HEK293 (cell line): Measurements from ENCODE around the gene CDK16.

ENCODE experiments used
- CTCF ChIA-PET: fragments of 350-600 bp; formaldehyde crosslinking; extraction: SDS; loops from one replicate; lab custom pipeline; 2021; ENCODE audit warnings: antibody characterized with exemption; lab: Yijun Ruan, JAX
- POLR2A ChIA-PET: fragments of 300-600 bp; formaldehyde crosslinking; extraction: SDS; loops from one replicate; lab custom pipeline; 2020; ENCODE audit warnings: antibody characterized with exemption, inconsistent platforms; lab: Yijun Ruan, JAX
- H3K27ac ChIP-seq: fragments of 200-500 bp; sonication (Bioruptor generic); 2 replicates; pipeline ENCODE4 v1.5.1; 2014; ENCODE audit warnings: low read depth, low read length, control low read depth, inconsistent platforms; ENCODE audit errors: extremely low read depth
- H3K36me3 ChIP-seq, 2 experiments: fragments of 200-500 bp in 1 of 2; sonication (Bioruptor generic) in 1 of 2; 1 replicate in 1 of 2; 2 replicates in 1 of 2; pipeline ENCODE4 v1.5.1; 2014 to 2017; ENCODE audit warnings: inconsistent platforms in 2 of 2, low read length in 2 of 2; ENCODE audit not compliant: control insufficient read depth in 2 of 2, insufficient read depth in 1 of 2
- H3K4me1 ChIP-seq: fragments of 200-500 bp; sonication (Bioruptor generic); 2 replicates; pipeline ENCODE4 v1.5.1; 2014; ENCODE audit warnings: mild to moderate bottlenecking, low read length, inconsistent platforms; ENCODE audit not compliant: control insufficient read depth, insufficient read depth
- H3K4me3 ChIP-seq: 2 replicates; pipeline ENCODE4 v1.5.1; 2011; ENCODE audit warnings: low read depth, mild to moderate bottlenecking, control low read depth, low read length, moderate library complexity
- H3K9me3 ChIP-seq: fragments of 200-500 bp; sonication (Bioruptor generic); 2 replicates; pipeline ENCODE4 v1.5.1; 2014; ENCODE audit warnings: low read depth, low read length, inconsistent platforms; ENCODE audit not compliant: control insufficient read depth, insufficient read depth
- KLF1 ChIP-seq: fragments of 450-650 bp; formaldehyde crosslinking; IDR thresholded peaks from 2 replicates; pipeline ENCODE4 v1.5.1; 2016; ENCODE audit warnings: missing biosample characterization, missing genetic modification characterization
- ZBTB48 ChIP-seq: fragments of 450-650 bp; formaldehyde crosslinking; IDR thresholded peaks from 2 replicates; pipeline ENCODE4 v1.5.1; 2016; ENCODE audit warnings: missing biosample characterization, missing genetic modification characterization
- ZBTB6 ChIP-seq: fragments of 450-650 bp; formaldehyde crosslinking; IDR thresholded peaks from 2 replicates; pipeline ENCODE4 v1.5.1; 2017; ENCODE audit warnings: missing biosample characterization, missing genetic modification characterization
- ZNF112 ChIP-seq: fragments of 450-650 bp; formaldehyde crosslinking; IDR thresholded peaks from 2 replicates; pipeline ENCODE4 v1.5.0; 2017; ENCODE audit warnings: missing biosample characterization, missing genetic modification characterization
- ZNF175 ChIP-seq: fragments of 450-650 bp; formaldehyde crosslinking; IDR thresholded peaks from 2 replicates; pipeline ENCODE4 v1.5.1; 2016; ENCODE audit warnings: missing biosample characterization, missing genetic modification characterization
- ZNF335 ChIP-seq: fragments of 450-650 bp; formaldehyde crosslinking; conservative IDR thresholded peaks from 2 replicates; pipeline ENCODE4 v1.5.1; 2016; ENCODE audit warnings: missing biosample characterization, missing genetic modification characterization
- ZNF391 ChIP-seq: fragments of 450-650 bp; formaldehyde crosslinking; IDR thresholded peaks from 2 replicates; pipeline ENCODE4 v1.5.1; 2016; ENCODE audit warnings: low read depth, missing biosample characterization, missing genetic modification characterization, borderline replicate concordance
- ZNF600 ChIP-seq: fragments of 450-650 bp; formaldehyde crosslinking; IDR thresholded peaks from 2 replicates; pipeline ENCODE4 v1.5.1; 2016; ENCODE audit warnings: missing biosample characterization, missing genetic modification characterization
- ZSCAN16 ChIP-seq: fragments of 450-650 bp; formaldehyde crosslinking; IDR thresholded peaks from 2 replicates; pipeline ENCODE4 v1.5.1; 2016; ENCODE audit warnings: missing biosample characterization, missing genetic modification characterization
- TF ChIP-seq, protein P1 (sequence below): fragments of 450-650 bp; formaldehyde crosslinking; IDR thresholded peaks from 2 replicates; pipeline ENCODE4 v1.5.1; 2016; ENCODE audit warnings: missing biosample characterization, missing genetic modification characterization
- TF ChIP-seq, protein P2 (sequence below): fragments of 450-650 bp; formaldehyde crosslinking; IDR thresholded peaks from 2 replicates; pipeline ENCODE4 v1.5.1; 2016; ENCODE audit warnings: missing biosample characterization, missing genetic modification characterization

CDK16 gene

GRCh38 chrX:47210661-47211425, 7.6 kb upstream of the CDK16 start:
- peaks cover 93 to 100% of the 10 kb centered on the region in 2 experiments for H3K36me3 ChIP-seq
- no peak for TF ChIP-seq ZNF600 (tag by site-specific recombination)
- TF ChIP-seq ZSCAN16, result no peak
- TF ChIP-seq ZBTB48, result no peak
- TF ChIP-seq, protein P1, sequence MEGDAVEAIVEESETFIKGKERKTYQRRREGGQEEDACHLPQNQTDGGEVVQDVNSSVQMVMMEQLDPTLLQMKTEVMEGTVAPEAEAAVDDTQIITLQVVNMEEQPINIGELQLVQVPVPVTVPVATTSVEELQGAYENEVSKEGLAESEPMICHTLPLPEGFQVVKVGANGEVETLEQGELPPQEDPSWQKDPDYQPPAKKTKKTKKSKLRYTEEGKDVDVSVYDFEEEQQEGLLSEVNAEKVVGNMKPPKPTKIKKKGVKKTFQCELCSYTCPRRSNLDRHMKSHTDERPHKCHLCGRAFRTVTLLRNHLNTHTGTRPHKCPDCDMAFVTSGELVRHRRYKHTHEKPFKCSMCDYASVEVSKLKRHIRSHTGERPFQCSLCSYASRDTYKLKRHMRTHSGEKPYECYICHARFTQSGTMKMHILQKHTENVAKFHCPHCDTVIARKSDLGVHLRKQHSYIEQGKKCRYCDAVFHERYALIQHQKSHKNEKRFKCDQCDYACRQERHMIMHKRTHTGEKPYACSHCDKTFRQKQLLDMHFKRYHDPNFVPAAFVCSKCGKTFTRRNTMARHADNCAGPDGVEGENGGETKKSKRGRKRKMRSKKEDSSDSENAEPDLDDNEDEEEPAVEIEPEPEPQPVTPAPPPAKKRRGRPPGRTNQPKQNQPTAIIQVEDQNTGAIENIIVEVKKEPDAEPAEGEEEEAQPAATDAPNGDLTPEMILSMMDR (tag by site-specific recombination), result no peak
- no peak for TF ChIP-seq ZBTB6 (tag by site-specific recombination)
- TF ChIP-seq, protein P2, sequence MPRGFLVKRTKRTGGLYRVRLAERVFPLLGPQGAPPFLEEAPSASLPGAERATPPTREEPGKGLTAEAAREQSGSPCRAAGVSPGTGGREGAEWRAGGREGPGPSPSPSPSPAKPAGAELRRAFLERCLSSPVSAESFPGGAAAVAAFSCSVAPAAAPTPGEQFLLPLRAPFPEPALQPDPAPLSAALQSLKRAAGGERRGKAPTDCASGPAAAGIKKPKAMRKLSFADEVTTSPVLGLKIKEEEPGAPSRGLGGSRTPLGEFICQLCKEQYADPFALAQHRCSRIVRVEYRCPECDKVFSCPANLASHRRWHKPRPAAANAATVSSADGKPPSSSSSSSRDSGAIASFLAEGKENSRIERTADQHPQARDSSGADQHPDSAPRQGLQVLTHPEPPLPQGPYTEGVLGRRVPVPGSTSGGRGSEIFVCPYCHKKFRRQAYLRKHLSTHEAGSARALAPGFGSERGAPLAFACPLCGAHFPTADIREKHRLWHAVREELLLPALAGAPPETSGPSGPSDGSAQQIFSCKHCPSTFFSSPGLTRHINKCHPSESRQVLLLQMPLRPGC, result no peak
- TF ChIP-seq ZNF112 (tag by site-specific recombination), result no peak
- TF ChIP-seq, all 188 proteins: peak for 0
- CTCF ChIA-PET, result no interaction called here
- Histone ChIP-seq H3K4me1 (no peaks in the 10 kb centered on the region), H3K27ac (no peak overlapping the region), H3K9me3 (no peaks in the 10 kb centered on the region), H3K4me3 (no peak overlapping the region)
- POLR2A ChIA-PET, result no interaction called here

DNA sequence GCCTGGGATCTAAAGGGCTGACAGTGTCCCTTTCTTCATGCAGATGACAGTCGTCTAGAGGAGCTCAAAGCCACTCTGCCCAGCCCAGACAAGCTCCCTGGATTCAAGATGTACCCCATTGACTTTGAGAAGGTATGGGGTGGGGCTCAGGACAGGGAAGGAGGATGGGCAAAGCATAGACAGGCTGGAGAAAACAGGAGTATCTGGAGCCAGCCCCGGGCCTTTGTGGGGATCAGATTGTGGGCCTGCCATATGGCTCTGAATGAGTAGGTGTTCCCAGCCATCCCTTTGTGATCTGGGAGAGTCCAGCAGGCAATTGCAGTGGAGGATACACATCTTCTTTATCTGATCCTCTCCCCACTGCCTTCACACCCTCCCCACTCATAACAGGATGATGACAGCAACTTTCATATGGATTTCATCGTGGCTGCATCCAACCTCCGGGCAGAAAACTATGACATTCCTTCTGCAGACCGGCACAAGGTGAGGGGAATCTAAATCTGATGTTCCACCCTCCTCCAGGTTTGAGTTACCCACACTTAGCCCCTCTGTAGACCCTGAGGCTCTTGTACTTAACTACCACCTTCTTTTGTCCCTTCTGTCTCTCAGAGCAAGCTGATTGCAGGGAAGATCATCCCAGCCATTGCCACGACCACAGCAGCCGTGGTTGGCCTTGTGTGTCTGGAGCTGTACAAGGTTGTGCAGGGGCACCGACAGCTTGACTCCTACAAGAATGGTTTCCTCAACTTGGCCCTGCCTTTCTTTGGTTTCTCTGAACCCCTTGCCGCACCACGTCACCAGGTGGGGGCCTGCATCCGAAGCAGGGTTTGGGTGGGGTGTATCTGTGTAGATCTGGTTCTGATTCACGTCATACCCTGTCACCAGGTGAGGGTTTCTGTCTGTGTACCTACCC, 5.8 kb upstream of the CDK16 start:
- Histone ChIP-seq H3K4me3 (no peak overlapping the region), H3K27ac (no peak overlapping the region), H3K4me1 (peaks cover 8% of the 10 kb centered on the region; the same call in 1 of the 2 replicates), H3K9me3 (no peaks in the 10 kb centered on the region), H3K36me3 (peaks cover 82 to 94% of the 10 kb centered on the region in 2 experiments)
- ChIA-PET CTCF (interaction anchor here (1.0 to 1.1 kb wide), 2 partner anchors 18 to 172 kb away, joined by 3 to 7 read pairs; no protein-coding TSS in a partner anchor), POLR2A (interaction anchor here (1.8 kb wide), 1 partner anchor 20 kb away, joined by 4 read pairs; the partner anchor contains the start of gene USP11)
- TF ChIP-seq ZNF335 (tag by site-specific recombination) (peak; percentile 38; the same call in 1 of the 2 replicates), ZBTB6 (tag by site-specific recombination) (no peak), ZNF175 (tag by site-specific recombination) (no peak), ZNF391 (peak; percentile 98)

DNA sequence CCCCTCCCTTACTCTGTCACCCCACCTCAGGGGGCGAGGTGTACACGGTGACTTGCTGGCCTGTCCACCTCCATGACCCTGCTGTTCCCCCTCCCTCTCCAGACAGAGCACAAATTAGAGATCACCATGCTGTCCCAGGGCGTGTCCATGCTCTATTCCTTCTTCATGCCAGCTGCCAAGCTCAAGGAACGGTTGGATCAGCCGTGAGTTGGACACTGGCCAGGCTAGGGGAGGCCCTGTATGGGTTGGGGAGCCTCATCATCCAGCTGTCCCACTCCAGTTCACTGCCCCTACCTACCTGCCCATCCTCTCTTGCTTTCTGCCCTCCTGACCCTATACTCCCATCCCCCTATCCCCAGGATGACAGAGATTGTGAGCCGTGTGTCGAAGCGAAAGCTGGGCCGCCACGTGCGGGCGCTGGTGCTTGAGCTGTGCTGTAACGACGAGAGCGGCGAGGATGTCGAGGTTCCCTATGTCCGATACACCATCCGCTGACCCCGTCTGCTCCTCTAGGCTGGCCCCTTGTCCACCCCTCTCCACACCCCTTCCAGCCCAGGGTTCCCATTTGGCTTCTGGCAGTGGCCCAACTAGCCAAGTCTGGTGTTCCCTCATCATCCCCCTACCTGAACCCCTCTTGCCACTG, 3.9 kb upstream of the CDK16 start:
- H3K27ac ChIP-seq, result no peak overlapping the region
- H3K9me3 ChIP-seq, result no peaks in the 10 kb centered on the region
- H3K36me3 ChIP-seq, result peaks cover 64 to 75% of the 10 kb centered on the region in 2 experiments
- peaks cover 8% of the 10 kb centered on the region; the same call in 1 of the 2 replicates for H3K4me1 ChIP-seq
- POLR2A ChIA-PET, result interaction anchor here (2.3 kb wide), 1 partner anchor 19 kb away, joined by 6 read pairs; the partner anchor contains the start of gene USP11
- CTCF ChIA-PET, result interaction anchor here (0.6 to 0.7 kb wide), 2 partner anchors 83 to 98 kb away, joined by 3 to 4 read pairs; no protein-coding TSS in a partner anchor
- no peak overlapping the region for H3K4me3 ChIP-seq
- TF ChIP-seq ZNF600 (tag by site-specific recombination) (0 out of 2 replicates have a peak, but pooled peaks have one; percentile 12), KLF1 (no peak)
